Suprapubic skin (tissue), 4 donors: Measurements from ENCODE around the gene SLC9A6. TPM values are rescaled to one million over a fixed set of nuclear protein-coding genes. Genes with fewer than 3 reads are reported as not detected.

Experiments
- DNase-seq, 2 donors: peaks; one replicate each; pipeline ENCODE4 v3.0.0-alpha.2; 2019; ENCODE audit warnings: low spot score in 2 of 2
- H3K27ac ChIP-seq: fragments of 200-600 bp; sonication (generic); one replicate; pipeline ENCODE4 v1.5.1; 2019
- H3K27me3 ChIP-seq: fragments of 200-600 bp; sonication (generic); one replicate; pipeline ENCODE4 v1.5.1; 2019
- H3K36me3 ChIP-seq: fragments of 200-600 bp; sonication (generic); one replicate; pipeline ENCODE4 v1.5.1; 2019
- H3K4me1 ChIP-seq: fragments of 200-600 bp; sonication (generic); one replicate; pipeline ENCODE4 v1.5.1; 2019
- H3K4me3 ChIP-seq: fragments of 200-600 bp; sonication (generic); one replicate; pipeline ENCODE4 v1.5.1; 2019; ENCODE audit warnings: mild to moderate bottlenecking
- H3K9me3 ChIP-seq: fragments of 200-600 bp; sonication (generic); one replicate; pipeline ENCODE4 v1.5.1; 2019
- EP300 ChIP-seq: sonication (generic); formaldehyde crosslinking; IDR thresholded peaks from one replicate; pipeline ENCODE4 v1.6.1; 2017; ENCODE audit warnings: antibody characterized with exemption
- POLR2A ChIP-seq, 2 donors: fragments of 450-650 bp; IDR thresholded peaks; one replicate each; pipeline ENCODE4 v1.6.1; 2017; ENCODE audit warnings: antibody characterized with exemption in 2 of 2, mild to moderate bottlenecking in 2 of 2, moderate library complexity in 2 of 2
- POLR2AphosphoS5 ChIP-seq, 3 donors: sonication (generic); formaldehyde crosslinking; IDR thresholded peaks; one replicate each; pipeline ENCODE4 v1.6.1; 2017; ENCODE audit warnings: antibody characterized with exemption in 3 of 3
- WGBS: methylation state at CpG from one replicate; pipeline ENCODE4 v1.1.5; 2018; 5-methylcytosine and 5-hydroxymethylcytosine counted together
- total RNA-seq, 4 donors: library from RNA; depleted of rRNA; stranded (reverse); fragments of >200 nt; gene quantifications; one replicate each; pipeline ENCODE4 v1.1.0, GENCODE V29; 2016
- TF ChIP-seq, protein P1 (sequence below), 2 donors: fragments of 200-600 bp in 1 of 2; fragments of 450-650 bp in 1 of 2; sonication (generic) in 1 of 2; IDR thresholded peaks; one replicate each; pipeline ENCODE4 v1.5.1; 2016 to 2019; ENCODE audit warnings: antibody characterized with exemption in 2 of 2, mild to moderate bottlenecking in 1 of 2, moderate library complexity in 1 of 2

SLC9A6 gene
- total RNA-seq, result 10 to 100 TPM; 12.5 to 17.1 (median 15.3) TPM

DNA sequence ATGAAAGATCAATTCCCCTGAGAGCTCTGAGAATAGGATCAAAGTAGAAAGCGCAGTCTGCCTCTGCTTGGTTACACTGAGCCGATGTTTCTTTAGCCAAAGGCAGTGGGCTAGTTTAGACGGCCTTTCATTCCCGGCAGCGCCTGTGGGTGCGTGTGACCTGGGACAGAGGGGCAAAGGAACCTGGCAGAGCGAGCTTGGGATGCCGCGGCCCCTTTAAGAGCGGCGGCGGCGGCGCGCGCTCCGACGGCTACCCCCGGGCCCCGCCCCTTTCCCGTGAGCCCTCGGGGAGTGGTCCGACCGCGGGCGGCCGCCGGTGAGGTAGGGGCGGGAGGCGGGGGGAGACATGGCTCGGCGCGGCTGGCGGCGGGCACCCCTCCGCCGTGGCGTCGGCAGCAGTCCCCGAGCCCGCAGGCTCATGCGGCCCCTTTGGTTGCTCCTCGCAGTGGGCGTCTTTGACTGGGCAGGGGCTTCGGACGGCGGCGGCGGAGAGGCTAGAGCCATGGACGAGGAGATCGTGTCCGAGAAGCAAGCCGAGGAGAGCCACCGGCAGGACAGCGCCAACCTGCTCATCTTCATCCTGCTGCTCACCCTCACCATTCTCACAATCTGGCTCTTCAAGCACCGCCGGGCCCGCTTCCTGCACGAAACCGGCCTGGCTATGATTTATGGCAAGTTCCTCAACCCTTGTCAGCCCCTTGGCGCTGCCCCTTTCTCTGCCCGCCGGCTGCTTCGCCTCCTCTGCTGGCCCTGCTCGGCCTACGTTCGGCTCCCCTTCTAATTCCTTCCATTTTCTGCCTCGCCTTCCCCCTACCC is at the start of gene SLC9A6:
Gene SLC9A6 (plus strand): TSS at position 279 of the 816 bp plus-strand sequence. CDS start 224 bp downstream, at position 503.
- WGBS, result 32% methylated on average over 51 of the region's 68 CpGs
- peak; percentile 76 for DNase-seq
- Histone ChIP-seq H3K36me3 (no peaks in the 10 kb centered on the region), H3K9me3 (no peaks in the 10 kb centered on the region), H3K27me3 (no peaks in the 10 kb centered on the region), H3K4me3 (peak within 1 kb of the TSS; percentile 71), H3K27ac (peak within 1 kb of the TSS; percentile 77), H3K4me1 (no peaks in the 10 kb centered on the region)
- TF ChIP-seq, protein P1, sequence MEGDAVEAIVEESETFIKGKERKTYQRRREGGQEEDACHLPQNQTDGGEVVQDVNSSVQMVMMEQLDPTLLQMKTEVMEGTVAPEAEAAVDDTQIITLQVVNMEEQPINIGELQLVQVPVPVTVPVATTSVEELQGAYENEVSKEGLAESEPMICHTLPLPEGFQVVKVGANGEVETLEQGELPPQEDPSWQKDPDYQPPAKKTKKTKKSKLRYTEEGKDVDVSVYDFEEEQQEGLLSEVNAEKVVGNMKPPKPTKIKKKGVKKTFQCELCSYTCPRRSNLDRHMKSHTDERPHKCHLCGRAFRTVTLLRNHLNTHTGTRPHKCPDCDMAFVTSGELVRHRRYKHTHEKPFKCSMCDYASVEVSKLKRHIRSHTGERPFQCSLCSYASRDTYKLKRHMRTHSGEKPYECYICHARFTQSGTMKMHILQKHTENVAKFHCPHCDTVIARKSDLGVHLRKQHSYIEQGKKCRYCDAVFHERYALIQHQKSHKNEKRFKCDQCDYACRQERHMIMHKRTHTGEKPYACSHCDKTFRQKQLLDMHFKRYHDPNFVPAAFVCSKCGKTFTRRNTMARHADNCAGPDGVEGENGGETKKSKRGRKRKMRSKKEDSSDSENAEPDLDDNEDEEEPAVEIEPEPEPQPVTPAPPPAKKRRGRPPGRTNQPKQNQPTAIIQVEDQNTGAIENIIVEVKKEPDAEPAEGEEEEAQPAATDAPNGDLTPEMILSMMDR (IDR thresholded peaks at IDR 0.05), result no peak
- TF ChIP-seq EP300, result no peak
- no peak for TF ChIP-seq POLR2AphosphoS5 (IDR thresholded peaks at IDR 0.05)
- TF ChIP-seq POLR2A (IDR thresholded peaks at IDR 0.05), result no peak

DNA sequence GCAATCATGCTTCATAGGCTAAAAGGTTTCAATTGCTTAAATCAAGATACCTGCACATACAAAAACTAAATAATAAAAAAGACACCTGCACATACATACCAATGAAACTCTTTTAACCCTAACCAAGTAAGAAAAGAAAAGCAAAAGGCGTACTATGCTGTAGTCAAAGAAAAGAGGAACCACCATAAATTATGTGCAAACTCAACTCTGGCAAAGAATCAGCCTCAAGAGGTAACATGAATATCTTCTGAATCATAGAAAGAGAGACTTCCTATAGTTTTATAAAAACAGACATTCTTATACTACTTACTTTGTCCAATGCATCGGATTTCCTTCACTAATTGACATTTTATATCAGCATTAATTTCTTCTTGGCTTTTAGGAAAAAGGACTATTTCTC is 40.7 kb upstream of the SLC9A6 start:
- no peak overlapping the region for H3K4me3 ChIP-seq
- 76% methylated on average over 2 of the region's 2 CpGs for WGBS
- TF ChIP-seq, protein P1 (IDR thresholded peaks at IDR 0.05), result no peak
- H3K9me3 ChIP-seq, result no peaks in the 10 kb centered on the region
- H3K27ac ChIP-seq, result no peak overlapping the region
- no peak for DNase-seq
- H3K27me3 ChIP-seq, result no peaks in the 10 kb centered on the region
- no peaks in the 10 kb centered on the region for H3K4me1 ChIP-seq
- no peaks in the 10 kb centered on the region for H3K36me3 ChIP-seq

DNA sequence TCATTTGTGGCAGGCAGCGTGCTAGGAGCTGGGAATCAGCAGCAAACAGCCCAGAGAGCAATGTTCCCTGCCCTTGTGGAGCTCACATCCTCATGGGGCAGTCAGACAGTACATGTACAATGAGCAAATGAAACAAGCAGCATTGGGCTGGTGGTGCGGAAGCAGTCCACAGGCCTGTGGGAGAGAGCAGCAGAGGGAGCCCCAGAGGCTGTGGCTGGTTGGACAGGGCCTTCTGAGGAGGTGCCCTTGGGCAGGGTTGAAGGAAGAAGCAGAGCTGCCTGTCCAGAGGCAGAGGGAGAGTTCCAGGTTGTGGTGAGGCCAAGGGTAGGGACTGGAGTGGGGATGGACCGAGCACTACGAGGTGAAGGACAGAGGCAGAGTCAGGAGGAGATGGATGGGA is 33.9 kb upstream of the SLC9A6 start:
- Histone ChIP-seq H3K27me3 (no peaks in the 10 kb centered on the region), H3K4me3 (no peak overlapping the region), H3K27ac (no peak overlapping the region), H3K4me1 (no peaks in the 10 kb centered on the region), H3K36me3 (no peaks in the 10 kb centered on the region), H3K9me3 (no peaks in the 10 kb centered on the region)
- DNase-seq, result no peak
- no peak for TF ChIP-seq EP300
- TF ChIP-seq, protein P1 (IDR thresholded peaks at IDR 0.05), result no peak
- TF ChIP-seq POLR2A (IDR thresholded peaks at IDR 0.05), result no peak
- no peak for TF ChIP-seq POLR2AphosphoS5 (IDR thresholded peaks at IDR 0.05)
- 80% methylated on average over 4 of the region's 4 CpGs for WGBS

DNA sequence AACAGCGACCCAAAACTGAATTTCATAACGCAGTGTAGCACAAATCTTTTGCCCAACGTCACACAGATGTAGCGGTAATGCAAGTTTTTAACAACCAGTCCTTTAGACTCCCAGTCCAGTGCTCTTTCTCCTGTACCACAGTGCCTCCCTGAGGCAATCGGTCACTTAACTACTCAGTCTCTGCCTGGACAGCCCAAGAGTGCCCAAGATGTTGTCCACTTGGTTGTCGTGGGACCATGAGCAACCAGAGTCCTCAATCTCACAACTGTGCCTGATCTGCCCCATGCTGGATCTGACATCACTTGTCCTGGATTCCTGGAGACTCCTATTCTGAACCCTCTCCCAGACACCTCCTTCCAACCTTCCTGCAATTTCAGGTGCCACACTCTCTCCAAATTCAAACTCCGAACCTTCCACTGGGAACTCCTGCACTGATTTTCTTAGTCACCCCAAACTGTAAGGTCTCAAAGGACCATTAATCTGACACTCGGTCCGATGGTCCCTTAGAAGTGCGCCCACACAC is 12.1 kb upstream of the SLC9A6 start:
- H3K27me3 ChIP-seq, result no peaks in the 10 kb centered on the region
- H3K4me1 ChIP-seq, result peaks cover 16% of the 10 kb centered on the region
- no peaks in the 10 kb centered on the region for H3K36me3 ChIP-seq
- H3K4me3 ChIP-seq, result peak overlapping the region; percentile 67
- peak overlapping the region; percentile 92 for H3K27ac ChIP-seq
- WGBS, result 22% methylated on average over 10 of the region's 10 CpGs
- DNase-seq, result no peak
- no peaks in the 10 kb centered on the region for H3K9me3 ChIP-seq
- TF ChIP-seq POLR2AphosphoS5 (IDR thresholded peaks at IDR 0.05), result no peak
- no peak for TF ChIP-seq POLR2A (IDR thresholded peaks at IDR 0.05)
- TF ChIP-seq, protein P1 (IDR thresholded peaks at IDR 0.05), result no peak
- TF ChIP-seq EP300, result no peak

DNA sequence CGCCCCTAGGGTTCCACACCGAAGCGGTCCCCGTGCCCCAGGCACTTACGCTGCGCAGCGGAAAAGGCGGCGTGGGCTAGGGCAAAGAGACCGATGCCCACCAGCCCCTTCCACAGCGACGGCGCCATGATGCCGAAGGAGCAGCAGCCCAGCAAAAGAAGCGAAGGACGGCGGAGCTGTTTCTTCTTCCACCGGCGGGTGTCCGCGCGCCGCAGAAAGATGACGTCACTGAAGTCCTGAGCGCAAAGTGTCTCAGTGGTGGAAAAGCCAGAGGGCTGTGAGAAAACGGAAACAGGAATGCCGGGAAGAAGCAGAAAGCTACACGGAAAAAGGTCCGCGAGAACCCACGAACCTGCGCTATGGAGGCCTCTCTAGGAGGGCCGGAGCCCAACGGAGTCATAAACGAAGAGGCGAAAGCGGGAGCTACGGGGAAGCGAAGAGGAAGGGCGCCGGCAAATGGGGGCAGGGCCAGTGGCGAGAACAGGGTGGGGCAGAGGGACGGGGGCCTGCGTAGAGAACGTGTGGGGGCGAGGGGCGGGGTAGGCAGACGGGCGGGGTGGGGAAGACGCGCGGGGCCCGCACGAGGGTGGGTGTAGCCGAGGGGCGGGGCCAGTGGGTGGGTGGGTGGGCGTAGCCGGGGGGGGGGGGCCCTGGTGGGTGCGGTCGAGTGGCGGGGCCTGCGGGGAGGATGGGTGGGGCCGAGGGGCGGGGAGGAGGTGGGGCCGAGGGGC is 11.5 kb upstream of the SLC9A6 start, which contains the start of gene MMGT1:
Gene MMGT1 (minus strand): TSS at position 441 of the 731 bp plus-strand sequence. CDS start 313 bp downstream, at position 128.
- H3K9me3 ChIP-seq, result no peaks in the 10 kb centered on the region
- TF ChIP-seq EP300 (no peak), POLR2A (IDR thresholded peaks at IDR 0.05) (peak in 1 of 2 donors; percentile 28)
- peak within 1 kb of the TSS; percentile 92 for H3K27ac ChIP-seq
- peaks cover 16% of the 10 kb centered on the region for H3K4me1 ChIP-seq
- peak; percentile 88 for DNase-seq
- WGBS, result 38% methylated on average over 36 of the region's 65 CpGs
- no peaks in the 10 kb centered on the region for H3K36me3 ChIP-seq
- H3K4me3 ChIP-seq, result peak within 1 kb of the TSS; percentile 67
- H3K27me3 ChIP-seq, result no peaks in the 10 kb centered on the region
